Measurements from ENCODE around the gene SPACA7. TPM values are rescaled to one million over a fixed set of nuclear protein-coding genes. Genes with fewer than 3 reads are reported as not detected.

SPACA7 gene
- total RNA-seq, 1 donor = not detected

DNA sequence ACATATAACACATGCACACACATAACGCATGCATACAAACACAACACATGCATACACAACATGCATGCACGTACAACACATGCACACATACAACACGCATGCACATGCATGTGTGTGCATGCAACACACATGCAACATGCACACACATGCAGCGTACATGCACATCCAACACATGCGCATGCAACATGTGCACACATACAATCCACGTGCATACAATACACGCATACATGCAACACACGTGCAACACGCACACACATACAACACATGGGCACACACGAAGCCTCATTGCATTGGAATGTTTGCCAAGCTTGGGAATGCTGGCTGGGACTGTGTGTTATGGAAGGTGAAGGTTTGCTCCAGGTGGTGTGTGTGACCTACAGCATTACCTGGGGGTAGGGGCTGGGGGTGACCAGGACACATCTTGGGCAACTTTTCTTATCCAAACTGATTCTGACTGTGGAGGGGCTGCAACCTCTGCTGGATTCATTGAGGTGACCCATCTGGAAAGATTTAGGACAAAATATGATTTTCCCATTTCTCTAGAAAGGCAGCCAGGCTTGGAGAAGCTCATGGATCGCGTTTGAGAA is 58.9 kb downstream of the SPACA7 start:
- TF ChIP-seq, protein P1, sequence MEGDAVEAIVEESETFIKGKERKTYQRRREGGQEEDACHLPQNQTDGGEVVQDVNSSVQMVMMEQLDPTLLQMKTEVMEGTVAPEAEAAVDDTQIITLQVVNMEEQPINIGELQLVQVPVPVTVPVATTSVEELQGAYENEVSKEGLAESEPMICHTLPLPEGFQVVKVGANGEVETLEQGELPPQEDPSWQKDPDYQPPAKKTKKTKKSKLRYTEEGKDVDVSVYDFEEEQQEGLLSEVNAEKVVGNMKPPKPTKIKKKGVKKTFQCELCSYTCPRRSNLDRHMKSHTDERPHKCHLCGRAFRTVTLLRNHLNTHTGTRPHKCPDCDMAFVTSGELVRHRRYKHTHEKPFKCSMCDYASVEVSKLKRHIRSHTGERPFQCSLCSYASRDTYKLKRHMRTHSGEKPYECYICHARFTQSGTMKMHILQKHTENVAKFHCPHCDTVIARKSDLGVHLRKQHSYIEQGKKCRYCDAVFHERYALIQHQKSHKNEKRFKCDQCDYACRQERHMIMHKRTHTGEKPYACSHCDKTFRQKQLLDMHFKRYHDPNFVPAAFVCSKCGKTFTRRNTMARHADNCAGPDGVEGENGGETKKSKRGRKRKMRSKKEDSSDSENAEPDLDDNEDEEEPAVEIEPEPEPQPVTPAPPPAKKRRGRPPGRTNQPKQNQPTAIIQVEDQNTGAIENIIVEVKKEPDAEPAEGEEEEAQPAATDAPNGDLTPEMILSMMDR (IDR thresholded peaks at IDR 0.05; ENCODE audit: insufficient read depth, low read depth, low read length) = no peak
- no peak overlapping the region for H3K4me3 ChIP-seq (ENCODE audit: low read depth, low read length)
- no peak for DNase-seq (ENCODE audit: low read depth)

DNA sequence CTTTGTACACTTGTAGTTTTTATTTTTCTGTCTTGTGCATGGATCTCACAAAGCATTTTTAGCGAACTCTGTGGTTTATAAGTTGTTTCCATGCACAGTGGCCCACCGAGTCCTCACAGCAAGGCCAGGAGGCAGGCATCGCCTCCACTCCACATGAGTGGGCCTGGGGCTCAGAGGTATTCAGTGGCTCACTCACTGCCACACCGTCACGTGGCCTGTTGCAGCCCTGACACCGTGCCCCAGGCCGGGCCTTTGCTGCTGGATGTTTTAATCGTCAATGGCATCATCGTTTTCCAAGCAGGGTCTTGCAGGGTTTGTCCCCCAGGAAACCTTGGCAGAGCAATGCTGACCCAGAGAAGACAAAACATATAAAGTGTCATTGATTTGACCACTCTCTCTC is 59.8 kb downstream of the SPACA7 start:
- no peak for DNase-seq (ENCODE audit: low read depth)
- no peak overlapping the region for H3K4me3 ChIP-seq (ENCODE audit: low read depth, low read length)
- TF ChIP-seq, protein P1 (IDR thresholded peaks at IDR 0.05; ENCODE audit: insufficient read depth, low read depth, low read length) = no peak

DNA sequence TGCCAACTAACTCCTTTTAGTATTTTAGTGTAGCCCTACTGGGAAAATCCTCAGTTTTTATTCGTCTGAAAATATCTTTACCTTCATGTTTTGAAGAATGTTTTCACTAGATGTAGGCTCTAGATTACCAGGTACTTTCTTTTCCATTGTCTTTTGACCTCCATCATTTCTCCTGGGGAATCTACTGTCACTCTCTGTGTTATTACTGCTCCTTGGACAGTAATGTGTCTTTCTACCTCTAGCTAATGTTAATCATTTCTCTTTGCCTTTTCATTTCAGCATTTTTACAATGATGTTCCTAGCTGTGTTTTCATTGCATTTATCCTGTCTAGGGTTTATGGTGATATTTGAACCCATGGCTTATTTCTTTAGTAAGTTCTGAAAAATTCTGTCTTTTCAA is 61.9 kb downstream of the SPACA7 start:
- TF ChIP-seq, protein P1 (IDR thresholded peaks at IDR 0.05; ENCODE audit: insufficient read depth, low read depth, low read length) = no peak
- no peak for DNase-seq (ENCODE audit: low read depth)
- no peak overlapping the region for H3K4me3 ChIP-seq (ENCODE audit: low read depth, low read length)

DNA sequence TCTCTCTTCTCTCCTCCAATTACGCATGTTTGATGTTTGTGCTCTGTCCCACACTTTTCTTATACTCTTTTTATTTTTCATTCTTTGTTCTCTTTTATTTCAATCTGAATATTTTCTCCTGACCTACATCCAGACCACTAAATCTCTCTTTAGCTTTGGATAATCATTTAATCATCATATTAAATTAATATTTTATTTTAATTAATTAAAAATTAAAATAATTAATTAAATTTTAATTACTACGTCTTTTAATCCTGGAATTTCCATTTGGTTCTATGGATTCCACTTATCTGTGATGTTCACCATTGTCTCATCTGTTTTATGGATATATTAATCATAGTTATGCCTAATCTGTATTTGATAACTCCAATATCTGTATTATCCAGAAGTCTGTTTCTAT is 62.4 kb downstream of the SPACA7 start:
- TF ChIP-seq, protein P1 (IDR thresholded peaks at IDR 0.05; ENCODE audit: insufficient read depth, low read depth, low read length) = no peak
- H3K4me3 ChIP-seq (ENCODE audit: low read depth, low read length) = no peak overlapping the region
- DNase-seq (ENCODE audit: low read depth) = no peak

DNA sequence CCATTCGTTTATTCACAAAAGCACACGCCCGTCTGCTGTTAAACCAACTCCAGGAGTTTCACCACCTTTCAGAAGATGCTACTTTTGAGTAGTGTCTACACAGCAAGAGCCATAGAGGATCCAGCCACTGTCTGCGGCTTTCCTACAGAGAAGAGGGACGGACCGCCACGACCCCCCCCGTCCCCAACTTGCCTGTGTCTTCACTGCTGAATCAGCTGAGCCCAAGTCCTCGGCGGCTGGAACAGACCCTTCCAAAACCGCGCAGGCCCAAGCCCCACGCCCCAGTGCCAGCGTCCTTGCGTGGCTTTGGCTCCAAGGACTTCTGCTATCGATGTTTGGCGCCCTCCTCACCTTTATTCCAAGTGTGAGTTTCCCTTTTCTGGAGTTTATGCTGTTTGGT is 65.1 kb downstream of the SPACA7 start:
- H3K4me3 ChIP-seq (ENCODE audit: low read depth, low read length) = no peak overlapping the region
- TF ChIP-seq, protein P1 (IDR thresholded peaks at IDR 0.05; ENCODE audit: insufficient read depth, low read depth, low read length) = no peak
- DNase-seq (ENCODE audit: low read depth) = no peak

DNA sequence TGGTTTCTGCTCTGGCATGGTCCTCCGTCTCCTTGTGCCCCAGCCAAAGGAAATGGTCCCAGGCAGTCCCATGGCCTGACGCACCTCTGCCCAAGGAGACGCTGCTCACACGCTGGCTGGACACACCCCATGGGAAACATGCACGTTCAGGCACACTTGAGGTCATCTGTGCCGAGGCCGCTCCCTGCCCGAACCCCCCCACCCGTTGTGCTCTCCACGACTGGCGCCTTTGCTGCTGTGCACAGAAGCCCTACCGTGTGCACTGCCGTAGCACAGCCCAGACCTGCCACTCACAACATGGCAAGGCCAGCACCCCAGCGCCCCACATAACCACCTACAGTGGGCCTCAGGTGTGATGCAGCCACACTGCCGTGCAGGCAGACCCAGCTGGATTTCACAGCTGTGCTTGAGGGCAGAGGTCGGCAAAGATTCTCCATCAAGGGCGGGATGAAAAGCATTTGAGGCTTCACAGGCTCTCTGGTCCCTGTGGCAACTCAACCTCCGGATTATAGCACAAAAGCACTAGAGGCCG is 65.7 kb downstream of the SPACA7 start:
- no peak overlapping the region for H3K4me3 ChIP-seq (ENCODE audit: low read depth, low read length)
- DNase-seq (ENCODE audit: low read depth) = no peak
- TF ChIP-seq, protein P1 (IDR thresholded peaks at IDR 0.05; ENCODE audit: insufficient read depth, low read depth, low read length) = no peak

All from fibroblast of villous mesenchyme (primary cell).